H7 (cell line): ENCODE measurements around the gene ACOT13. TPM values are rescaled to one million over a fixed set of nuclear protein-coding genes. Genes with fewer than 3 reads are reported as not detected.
"Not testable (repeated sequence)": the region's sequence is repeated elsewhere in the genome, so short reads cannot be mapped to it uniquely, and the experiment has no call there.

Experiments used
- DNase-seq: peaks from one replicate; pipeline ENCODE4 v3.0.0; 2012
- H3K27me3 ChIP-seq: 2 replicates; pipeline ENCODE4 v1.6.0; 2011; ENCODE audit warnings: mild to moderate bottlenecking, low read length; ENCODE audit not compliant: control insufficient read depth, insufficient read depth
- H3K36me3 ChIP-seq: replicated peaks from 2 replicates; pipeline ENCODE4 v1.5.1; 2011; ENCODE audit warnings: low read length; ENCODE audit not compliant: control insufficient read depth, insufficient read depth
- H3K4me3 ChIP-seq: 2 replicates; pipeline ENCODE4 v1.5.1; 2011; ENCODE audit warnings: low read depth, mild to moderate bottlenecking, control low read depth, low read length, moderate library complexity; ENCODE audit not compliant: insufficient read depth
- total RNA-seq: library from RNA; depleted of rRNA; stranded (reverse); fragments of >200 nt; shearing (Covaris generic); gene quantifications from 2 replicates; pipeline ENCODE4 v1.2.3, GENCODE V29; 2014

The ACOT13 gene
- total RNA-seq, 1 experiment from 2014 or later: 6.7 TPM

- peak; percentile 34 for DNase-seq
- Histone ChIP-seq H3K4me3 (peak within 1 kb of the TSS; percentile 99), H3K27me3 (no peaks in the 10 kb centered on the region), H3K36me3 (peaks cover 15% of the 10 kb centered on the region)
Measured at GRCh38 chr6:24719125-24719971, 52.5 kb downstream of the ACOT13 start, which contains the start of gene C6orf62. Gene C6orf62, minus strand, starts transcription at chr6:24719154. Its CDS starts 486 bp downstream, at chr6:24718668.

- Histone ChIP-seq H3K36me3 (peaks cover 11% of the 10 kb centered on the region), H3K27me3 (no peaks in the 10 kb centered on the region), H3K4me3 (peak overlapping the region; percentile 99)
- DNase-seq: peak; percentile 65
Measured at GRCh38 chr6:24720131-24720603, 53.3 kb downstream of the ACOT13 start.

DNA sequence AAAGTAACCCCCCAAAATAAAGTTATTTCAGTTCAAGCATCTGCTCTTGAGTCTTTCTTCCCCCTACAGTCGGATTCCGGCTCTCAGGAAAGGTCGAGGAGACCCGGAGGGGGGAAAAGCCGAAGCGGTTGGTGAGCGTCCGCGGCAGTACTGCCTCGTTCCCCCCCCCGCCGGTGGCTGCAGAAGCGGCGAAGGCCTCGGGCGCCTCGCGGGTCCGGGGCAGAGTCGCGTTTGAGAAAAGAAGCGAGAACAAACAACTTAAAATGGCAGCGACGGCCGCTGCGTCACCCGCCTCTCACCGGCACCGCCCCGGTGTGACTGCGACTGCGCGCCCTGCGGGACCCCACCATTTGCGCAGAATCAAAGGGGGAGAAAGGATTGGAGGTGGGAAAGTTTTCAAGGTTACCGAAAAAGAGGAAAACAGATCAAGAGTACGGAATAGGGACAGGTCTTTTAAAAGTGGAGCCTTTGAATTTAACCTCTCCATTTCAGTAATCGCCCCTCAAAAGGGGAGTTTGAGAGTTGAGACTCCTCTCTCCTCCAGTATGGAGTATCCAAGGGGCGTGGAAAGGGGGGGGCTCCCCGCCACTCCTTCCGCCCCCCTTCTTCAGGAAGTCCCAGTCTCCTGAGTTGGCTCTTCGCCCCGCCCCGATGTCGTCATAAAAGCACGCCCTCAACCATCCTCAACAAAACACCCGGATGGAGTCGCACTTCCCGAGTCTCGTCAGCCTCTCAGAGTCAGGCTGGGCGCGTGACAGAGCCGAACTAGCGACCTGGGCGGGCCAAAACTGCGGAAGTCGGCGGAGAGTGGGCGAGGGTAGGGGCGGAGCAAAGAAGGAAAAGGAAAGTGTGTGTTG, 54.0 kb downstream of the ACOT13 start:
- peak overlapping the region; percentile 99 for H3K4me3 ChIP-seq
- peak; percentile 96 for DNase-seq
- peaks cover 8% of the 10 kb centered on the region for H3K36me3 ChIP-seq
- H3K27me3 ChIP-seq: no peaks in the 10 kb centered on the region

DNA sequence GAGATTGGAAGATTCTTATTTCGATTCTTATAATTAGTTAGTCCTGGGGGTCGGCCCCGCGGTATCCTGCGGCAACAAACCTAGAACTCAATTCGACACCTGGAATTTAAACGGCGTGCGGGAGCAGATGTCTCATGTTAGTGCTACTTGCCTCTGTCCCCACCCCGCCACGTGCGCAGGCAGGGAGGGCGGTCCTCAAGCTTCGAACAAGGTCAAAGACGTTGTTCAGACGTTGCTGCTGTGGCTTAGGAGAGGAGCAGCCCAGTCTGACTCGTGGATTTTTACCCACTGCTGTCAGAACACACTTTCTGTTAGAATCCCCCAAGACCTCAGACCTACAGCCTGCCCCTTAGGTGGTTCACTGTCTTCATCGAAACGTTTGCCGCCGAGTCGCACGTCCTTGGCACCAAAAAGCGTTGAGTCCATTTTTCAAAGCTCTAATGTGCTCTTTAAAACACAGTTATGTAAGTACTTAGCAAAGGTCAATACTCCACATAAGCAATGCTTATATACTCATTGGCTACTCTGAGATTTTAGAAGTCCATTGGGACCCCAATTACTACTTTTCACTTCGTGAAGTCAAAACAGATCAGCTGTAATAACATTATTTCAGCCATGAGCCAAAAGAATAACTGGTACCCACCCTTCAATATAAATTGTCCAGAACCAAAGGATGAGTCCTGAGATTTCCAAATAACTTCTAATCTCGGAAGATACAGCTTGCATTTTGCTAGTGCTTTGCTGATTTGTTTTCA, 54.8 kb downstream of the ACOT13 start:
- H3K27me3 ChIP-seq: no peaks in the 10 kb centered on the region
- DNase-seq: no peak
- peak overlapping the region; percentile 65 for H3K4me3 ChIP-seq
- H3K36me3 ChIP-seq: peaks cover 4% of the 10 kb centered on the region

- H3K4me3 ChIP-seq: no peak overlapping the region
- peaks cover 2% of the 10 kb centered on the region; the same call in 1 of the 2 replicates for H3K36me3 ChIP-seq
- no peak for DNase-seq
- H3K27me3 ChIP-seq: no peaks in the 10 kb centered on the region
Measured at GRCh38 chr6:24723270-24723669, 56.4 kb downstream of the ACOT13 start.

- not testable (repeated sequence) for DNase-seq, H3K27me3 ChIP-seq, H3K36me3 ChIP-seq, H3K4me3 ChIP-seq
Measured at GRCh38 chr6:24730653-24731052, 63.8 kb downstream of the ACOT13 start.

DNA sequence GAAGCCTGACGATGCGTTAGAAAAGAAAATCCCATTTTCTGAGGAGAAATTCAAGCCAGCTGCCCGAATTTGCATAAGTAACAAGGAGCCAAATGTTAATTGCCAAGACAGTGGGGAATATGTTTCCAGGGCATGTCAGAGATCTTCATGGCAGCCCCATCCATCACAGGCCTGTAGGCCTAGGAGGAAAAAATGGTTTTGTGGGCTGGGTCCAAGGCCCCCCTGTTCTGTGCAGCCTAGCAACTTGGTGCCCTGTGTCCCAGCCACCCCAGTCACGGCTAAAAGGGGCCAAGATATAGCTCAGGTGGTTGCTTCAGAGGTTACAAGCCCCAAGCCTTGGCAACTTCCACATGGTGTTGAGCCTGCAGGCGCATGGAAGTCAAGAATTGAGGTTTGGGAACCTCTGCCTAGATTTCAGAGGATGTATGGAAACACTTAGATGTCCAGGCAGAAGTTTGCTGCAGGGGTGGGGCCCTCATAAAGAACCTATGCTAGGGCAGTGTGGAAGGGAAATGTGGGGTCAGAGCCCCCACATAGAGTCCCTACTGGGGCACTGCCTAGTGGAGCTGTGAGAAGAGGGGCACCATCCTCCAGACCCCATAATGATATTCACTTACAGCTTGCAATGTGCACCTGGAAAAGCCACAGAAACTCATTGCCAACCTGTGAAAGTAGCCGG, 64.7 kb downstream of the ACOT13 start:
- not testable (repeated sequence) for H3K4me3 ChIP-seq, H3K36me3 ChIP-seq, H3K27me3 ChIP-seq, DNase-seq

DNA sequence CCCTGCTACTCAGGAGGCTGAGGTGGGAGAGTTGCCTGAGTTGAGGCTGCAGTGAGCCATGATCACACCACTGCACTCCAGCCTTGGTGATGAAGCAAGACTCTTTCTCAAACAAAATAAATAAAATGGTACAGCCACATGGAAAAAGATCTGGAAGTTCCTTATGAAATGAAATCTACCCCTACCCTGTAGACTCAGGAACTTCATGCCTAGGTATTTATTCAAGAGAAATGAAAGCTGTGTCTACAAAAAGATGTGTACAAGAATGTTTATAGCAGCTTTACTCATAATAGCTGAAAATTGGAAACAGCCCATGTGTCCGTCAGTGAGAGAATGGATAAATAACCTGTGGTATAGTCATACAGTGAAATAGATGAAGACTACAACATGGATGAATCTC, 67.3 kb downstream of the ACOT13 start:
- H3K27me3 ChIP-seq: no peaks in the 10 kb centered on the region
- no peaks in the 10 kb centered on the region for H3K36me3 ChIP-seq
- DNase-seq: no peak
- H3K4me3 ChIP-seq: no peak overlapping the region

DNA sequence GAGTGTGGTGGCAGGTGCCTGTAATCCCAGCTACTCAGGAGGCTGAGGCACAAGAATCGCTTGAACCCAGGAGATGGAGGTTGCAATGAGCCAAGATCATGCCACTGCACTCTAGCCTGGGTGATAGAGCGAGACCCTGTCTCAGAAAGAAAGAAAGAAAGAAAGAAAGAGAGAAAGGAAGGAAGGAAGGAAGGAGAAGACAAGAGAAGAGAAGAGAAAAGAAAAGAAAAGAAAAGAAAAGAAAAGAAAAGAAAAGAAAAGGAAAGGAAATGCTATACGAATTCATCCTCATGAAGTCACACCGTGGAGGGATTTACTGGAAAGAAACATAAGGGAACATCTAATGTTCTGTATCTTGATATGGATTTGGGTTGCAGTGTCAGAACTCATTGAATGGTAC, 67.8 kb downstream of the ACOT13 start:
- not testable (repeated sequence) for H3K27me3 ChIP-seq, H3K36me3 ChIP-seq, DNase-seq, H3K4me3 ChIP-seq

- no peaks in the 10 kb centered on the region for H3K27me3 ChIP-seq
- DNase-seq: no peak
Measured at GRCh38 chr6:24738741-24739140, 71.9 kb downstream of the ACOT13 start.

DNA sequence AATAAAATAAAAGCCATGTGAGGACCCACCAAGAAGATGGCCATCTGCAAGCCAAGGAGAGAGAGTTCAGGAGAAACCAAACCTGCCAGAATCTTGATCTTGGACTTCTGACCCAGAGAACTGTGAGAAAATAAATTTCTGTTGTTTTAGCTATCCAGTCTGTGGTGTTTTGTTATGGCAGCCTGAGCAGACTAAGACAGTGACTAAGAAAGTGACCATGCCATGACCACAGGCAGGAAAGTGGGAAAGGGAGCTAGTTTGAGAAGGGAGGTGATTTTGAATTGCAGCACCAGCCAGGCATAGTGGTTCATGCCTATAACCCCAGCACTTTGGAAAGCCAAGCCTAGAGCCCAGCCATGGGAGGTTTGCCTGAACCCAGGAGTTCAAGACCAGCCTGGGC, 74.0 kb downstream of the ACOT13 start:
- no peak overlapping the region for H3K4me3 ChIP-seq
- no peaks in the 10 kb centered on the region for H3K27me3 ChIP-seq
- no peaks in the 10 kb centered on the region for H3K36me3 ChIP-seq
- no peak for DNase-seq

More at GRCh38 chr6:24738741-24739140, 71.9 kb downstream of the ACOT13 start:
- Histone ChIP-seq H3K4me3 (no peak overlapping the region), H3K36me3 (no peaks in the 10 kb centered on the region)

DNA sequence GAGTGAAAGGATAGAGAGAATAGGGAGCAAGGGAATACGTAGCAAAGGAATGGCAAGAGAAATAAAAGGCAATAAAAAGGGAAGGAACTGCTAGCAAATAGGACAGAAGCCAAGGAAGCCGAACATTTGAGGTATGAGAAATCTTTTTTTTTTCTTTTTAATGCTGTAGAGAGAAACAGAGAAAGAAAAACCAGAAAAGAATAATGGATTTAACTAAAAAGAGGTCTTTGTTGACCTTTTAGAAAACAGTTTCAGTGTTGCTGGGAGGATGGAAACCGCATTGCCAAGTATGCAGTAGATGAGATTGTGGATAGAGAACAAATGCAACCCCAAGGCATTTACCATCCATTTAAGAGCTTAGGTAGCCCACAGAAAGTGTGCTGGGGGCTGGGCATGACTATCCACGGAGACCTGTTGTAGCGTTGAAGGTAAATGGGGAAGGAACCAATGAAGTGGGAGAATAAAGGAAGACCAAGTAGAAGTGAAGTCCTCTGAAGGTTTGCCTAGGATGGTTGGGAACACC, 75.4 kb downstream of the ACOT13 start:
- H3K27me3 ChIP-seq: no peaks in the 10 kb centered on the region
- no peak overlapping the region for H3K4me3 ChIP-seq
- H3K36me3 ChIP-seq: no peaks in the 10 kb centered on the region
- no peak for DNase-seq

DNA sequence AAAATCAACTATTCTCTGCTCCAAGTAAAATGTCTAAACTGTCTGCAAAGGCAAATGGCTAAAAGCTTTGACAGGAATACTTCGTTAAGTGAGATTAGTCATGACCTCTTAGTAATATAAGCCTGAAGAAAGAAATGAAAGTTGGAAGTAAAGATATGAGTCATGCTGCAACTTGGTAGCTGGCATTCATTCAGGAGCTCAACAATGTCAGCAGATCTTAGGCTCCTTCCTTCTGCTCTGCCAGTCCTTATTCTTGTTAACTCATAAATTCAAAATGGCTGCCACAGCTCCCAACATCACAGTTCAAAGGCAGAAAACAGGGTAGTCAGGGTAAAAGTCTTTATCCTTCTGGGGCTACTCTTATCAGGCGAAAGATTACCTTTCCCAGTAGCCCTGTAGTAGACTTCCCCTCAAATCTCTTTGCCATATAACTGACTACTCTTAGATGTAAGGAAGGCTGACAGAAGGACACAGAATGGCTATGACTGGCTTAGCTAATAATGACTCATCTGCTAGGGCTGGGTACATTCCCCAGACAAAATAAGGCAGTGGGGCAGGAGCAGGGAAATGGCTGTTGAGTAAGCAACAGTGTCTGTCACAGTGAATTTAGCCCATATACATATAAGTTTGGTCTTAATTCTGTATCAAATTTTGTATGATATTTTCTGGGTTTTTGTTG, 76.5 kb downstream of the ACOT13 start:
- H3K4me3 ChIP-seq: no peak overlapping the region
- H3K36me3 ChIP-seq: no peaks in the 10 kb centered on the region
- DNase-seq: no peak
- H3K27me3 ChIP-seq: no peaks in the 10 kb centered on the region
